ENCODE measurements around the gene ADAD2.

DNA sequence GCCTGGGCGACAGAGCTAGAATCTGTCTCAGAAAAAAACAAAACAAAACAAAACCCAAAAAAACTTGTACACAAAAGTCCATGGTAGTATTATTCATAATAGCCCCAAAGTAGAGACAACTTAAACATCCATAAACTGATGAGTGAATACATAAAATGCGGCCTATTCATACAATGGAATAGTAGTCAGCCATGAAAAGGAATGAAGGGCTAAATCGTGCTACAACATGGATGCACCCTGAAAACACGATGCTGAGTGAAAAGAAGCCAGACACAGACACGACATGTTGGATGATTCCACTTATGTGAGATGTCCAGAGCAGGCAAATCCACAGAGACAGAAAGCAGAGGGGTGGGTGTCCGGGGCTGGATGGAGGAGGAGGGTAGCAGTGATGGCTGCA lies 36.6 kb downstream of the ADAD2 start:
- TF ChIP-seq, protein P1, sequence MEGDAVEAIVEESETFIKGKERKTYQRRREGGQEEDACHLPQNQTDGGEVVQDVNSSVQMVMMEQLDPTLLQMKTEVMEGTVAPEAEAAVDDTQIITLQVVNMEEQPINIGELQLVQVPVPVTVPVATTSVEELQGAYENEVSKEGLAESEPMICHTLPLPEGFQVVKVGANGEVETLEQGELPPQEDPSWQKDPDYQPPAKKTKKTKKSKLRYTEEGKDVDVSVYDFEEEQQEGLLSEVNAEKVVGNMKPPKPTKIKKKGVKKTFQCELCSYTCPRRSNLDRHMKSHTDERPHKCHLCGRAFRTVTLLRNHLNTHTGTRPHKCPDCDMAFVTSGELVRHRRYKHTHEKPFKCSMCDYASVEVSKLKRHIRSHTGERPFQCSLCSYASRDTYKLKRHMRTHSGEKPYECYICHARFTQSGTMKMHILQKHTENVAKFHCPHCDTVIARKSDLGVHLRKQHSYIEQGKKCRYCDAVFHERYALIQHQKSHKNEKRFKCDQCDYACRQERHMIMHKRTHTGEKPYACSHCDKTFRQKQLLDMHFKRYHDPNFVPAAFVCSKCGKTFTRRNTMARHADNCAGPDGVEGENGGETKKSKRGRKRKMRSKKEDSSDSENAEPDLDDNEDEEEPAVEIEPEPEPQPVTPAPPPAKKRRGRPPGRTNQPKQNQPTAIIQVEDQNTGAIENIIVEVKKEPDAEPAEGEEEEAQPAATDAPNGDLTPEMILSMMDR (IDR thresholded peaks at IDR 0.05) = no peak
- no peak for TF ChIP-seq POLR2A (IDR thresholded peaks at IDR 0.05)
